Activated CD4-positive, CD25-positive, alpha-beta regulatory T cell treated with anti-CD3 and anti-CD28 coated beads, Interleukin-2, amount 50 U/mL, for 72 hours (primary cell): ENCODE results near the gene CDK15.

ENCODE experiments used
- DNase-seq: peaks from one replicate; pipeline ENCODE4 v3.0.0; 2021

The CDK15 gene

GRCh38 chr2:201872591-201872990, 66.3 kb downstream of the CDK15 start:
- DNase-seq, result no peak

- DNase-seq, result no peak
Measured at GRCh38 chr2:201879996-201880395, 73.7 kb downstream of the CDK15 start.

- no peak for DNase-seq
Measured at GRCh38 chr2:201880579-201880978, 74.2 kb downstream of the CDK15 start.

- DNase-seq, result no peak
Measured at GRCh38 chr2:201880993-201881611, 74.8 kb downstream of the CDK15 start.

- DNase-seq, result no peak
Measured at GRCh38 chr2:201881741-201882140, 75.4 kb downstream of the CDK15 start.

- DNase-seq, result no peak
Measured at GRCh38 chr2:201882353-201883090, 76.2 kb downstream of the CDK15 start.

- DNase-seq, result no peak
Measured at GRCh38 chr2:201883606-201884369, 77.5 kb downstream of the CDK15 start.

- DNase-seq, result no peak
Measured at GRCh38 chr2:201886504-201886903, 80.2 kb downstream of the CDK15 start.

- no peak for DNase-seq
Measured at GRCh38 chr2:201887773-201888425, 81.6 kb downstream of the CDK15 start.

- no peak for DNase-seq
Measured at GRCh38 chr2:201888426-201888800, 82.1 kb downstream of the CDK15 start.

- no peak for DNase-seq
Measured at GRCh38 chr2:201890453-201890852, 84.1 kb downstream of the CDK15 start.

GRCh38 chr2:201891676-201892075, 85.3 kb downstream of the CDK15 start:
- DNase-seq, result no peak

- DNase-seq, result no peak
Measured at GRCh38 chr2:201892516-201892915, 86.2 kb downstream of the CDK15 start.

GRCh38 chr2:201900362-201900761, 94.0 kb downstream of the CDK15 start:
- no peak for DNase-seq

GRCh38 chr2:201901786-201902185, 95.4 kb downstream of the CDK15 start:
- no peak for DNase-seq

- no peak for DNase-seq
Measured at GRCh38 chr2:201904538-201905420, 98.4 kb downstream of the CDK15 start.

GRCh38 chr2:201906777-201907562, 100.6 kb downstream of the CDK15 start:
- DNase-seq, result no peak

- DNase-seq, result no peak
Measured at GRCh38 chr2:201907563-201907881, 101.2 kb downstream of the CDK15 start.

GRCh38 chr2:201908901-201909300, 102.6 kb downstream of the CDK15 start:
- no peak for DNase-seq

GRCh38 chr2:201909348-201909747, 103.0 kb downstream of the CDK15 start:
- no peak for DNase-seq

- no peak for DNase-seq
Measured at GRCh38 chr2:201909961-201910361, 103.6 kb downstream of the CDK15 start.

GRCh38 chr2:201911372-201911771, 105.0 kb downstream of the CDK15 start:
- DNase-seq, result no peak
